Stimulated activated CD4-positive, alpha-beta T cell treated with anti-CD3 and anti-CD28 coated beads, Interleukin-4, amount 100 ng/mL, for 48 hours (primary cell): ENCODE measurements around the gene HSPG2.
"Not testable (repeated sequence)": the region's sequence is repeated elsewhere in the genome, so short reads cannot be mapped to it uniquely, and the experiment has no call there.

Experiments
- DNase-seq, 2 donors: peaks; one replicate each; pipeline ENCODE4 v3.0.0-alpha.2; 2020; ENCODE audit warnings: low read depth in 2 of 2

Gene HSPG2

DNA sequence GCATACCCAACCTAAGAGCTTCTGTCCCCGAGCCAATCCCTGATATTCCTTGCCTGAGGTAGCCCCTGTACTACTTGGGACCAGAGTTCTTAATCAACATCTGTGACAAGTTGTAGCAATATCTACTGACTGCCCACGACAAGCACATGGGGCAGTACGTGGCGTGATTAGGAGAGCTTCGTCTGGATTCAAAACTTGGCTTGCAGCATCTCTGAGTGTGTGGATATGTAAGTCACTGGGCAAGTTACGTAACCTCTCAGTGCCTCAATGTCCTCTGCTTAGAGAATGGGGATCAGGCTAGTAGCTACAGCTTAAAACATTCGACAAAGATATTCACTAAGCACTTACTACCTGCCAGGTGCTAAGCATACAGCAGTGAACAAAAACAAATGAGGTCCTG lies 5.0 kb downstream of the HSPG2 start:
- no peak for DNase-seq

DNA sequence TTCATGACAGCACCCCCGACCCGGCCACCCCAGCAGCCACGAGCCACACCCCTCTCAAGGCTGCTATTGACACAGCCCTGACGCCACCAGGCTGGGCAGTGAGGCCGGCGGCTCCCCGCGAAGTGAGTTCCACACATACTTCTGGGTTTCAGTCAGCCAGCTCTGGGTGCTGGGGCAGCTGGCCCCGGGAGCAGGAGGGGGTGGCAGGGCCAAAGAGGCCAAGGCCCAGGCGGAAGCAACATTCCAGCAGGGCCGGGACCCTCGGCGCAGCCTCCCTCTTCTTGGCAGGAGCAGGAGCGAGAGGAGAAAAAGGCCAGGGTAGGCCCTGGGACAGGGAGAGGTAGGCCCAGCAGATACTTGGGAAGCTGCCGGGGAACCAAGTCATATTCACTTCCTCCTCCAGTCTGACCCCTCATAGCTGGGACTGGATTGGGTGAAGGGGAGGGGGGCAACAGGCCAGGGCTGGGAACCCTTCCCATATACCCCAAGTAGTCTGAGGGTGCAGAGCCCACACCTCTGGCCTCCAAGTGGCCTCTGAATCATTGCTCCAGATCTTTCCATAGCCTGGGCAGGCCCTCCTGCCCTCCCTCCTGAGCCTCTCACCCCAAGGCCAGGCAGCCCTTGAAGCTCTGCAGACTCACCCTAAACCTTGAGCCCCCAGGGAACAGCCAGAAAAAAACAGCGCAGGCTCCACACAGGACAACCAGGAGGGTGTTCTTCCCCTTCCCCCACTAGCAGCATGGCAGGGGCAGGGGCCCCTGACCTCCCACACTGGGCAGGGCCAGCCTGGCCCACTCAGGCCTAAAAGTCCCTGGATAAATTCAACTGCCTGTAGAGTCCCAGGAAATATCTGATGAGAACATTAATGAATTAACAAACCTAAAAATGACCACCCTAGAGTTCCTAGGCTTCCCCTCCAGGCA lies 5.7 kb downstream of the HSPG2 start:
- DNase-seq, result no peak

DNA sequence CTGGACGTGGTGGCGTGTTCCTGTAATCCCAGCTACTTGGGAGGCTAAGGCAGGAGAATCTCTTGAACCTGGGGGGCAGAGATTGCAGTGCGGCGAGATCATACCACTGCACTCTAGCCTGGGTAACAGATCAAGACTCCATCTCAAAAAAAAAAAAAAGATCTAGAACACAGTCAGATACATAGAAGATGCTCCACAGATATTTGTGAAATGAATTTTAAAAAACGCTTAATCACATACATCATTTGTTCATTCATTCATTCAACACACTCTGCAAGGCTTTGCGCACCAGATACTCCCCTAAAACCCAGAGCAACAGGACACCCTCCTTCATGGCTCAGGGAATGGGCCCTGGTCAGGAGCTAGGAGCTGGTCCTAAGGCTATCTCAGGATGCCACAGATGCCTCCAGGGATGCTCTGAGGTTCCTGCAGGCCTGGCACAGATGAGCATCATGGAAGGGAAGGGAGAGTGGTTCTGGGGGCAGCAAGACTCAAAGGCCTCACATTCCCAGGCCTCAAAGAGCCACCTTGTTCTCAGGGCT lies 6.4 kb downstream of the HSPG2 start:
- DNase-seq, result no peak

DNA sequence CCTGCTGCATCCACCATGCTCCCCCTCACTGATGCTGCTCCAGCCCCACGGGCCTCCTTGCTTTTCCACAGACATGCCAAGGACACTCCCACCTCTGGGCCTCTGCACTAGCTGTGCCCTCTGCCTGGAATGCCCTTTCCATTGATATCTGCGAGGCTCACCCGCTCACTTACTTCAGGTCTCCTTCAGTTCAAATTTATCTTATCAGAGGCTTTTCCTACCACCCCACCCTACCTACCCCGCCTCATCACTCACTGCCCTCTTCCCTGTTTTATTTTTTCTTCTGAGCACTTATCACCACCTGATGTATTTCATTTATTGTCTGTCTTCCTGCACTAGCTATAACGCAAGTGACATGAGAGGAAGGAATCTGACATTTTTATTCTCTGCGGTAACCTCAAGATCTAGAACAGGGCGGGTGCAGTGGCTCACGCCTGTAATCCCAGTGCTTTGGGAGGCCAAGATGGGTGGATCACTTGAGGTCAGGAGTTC lies 7.0 kb downstream of the HSPG2 start:
- DNase-seq, result no peak

DNA sequence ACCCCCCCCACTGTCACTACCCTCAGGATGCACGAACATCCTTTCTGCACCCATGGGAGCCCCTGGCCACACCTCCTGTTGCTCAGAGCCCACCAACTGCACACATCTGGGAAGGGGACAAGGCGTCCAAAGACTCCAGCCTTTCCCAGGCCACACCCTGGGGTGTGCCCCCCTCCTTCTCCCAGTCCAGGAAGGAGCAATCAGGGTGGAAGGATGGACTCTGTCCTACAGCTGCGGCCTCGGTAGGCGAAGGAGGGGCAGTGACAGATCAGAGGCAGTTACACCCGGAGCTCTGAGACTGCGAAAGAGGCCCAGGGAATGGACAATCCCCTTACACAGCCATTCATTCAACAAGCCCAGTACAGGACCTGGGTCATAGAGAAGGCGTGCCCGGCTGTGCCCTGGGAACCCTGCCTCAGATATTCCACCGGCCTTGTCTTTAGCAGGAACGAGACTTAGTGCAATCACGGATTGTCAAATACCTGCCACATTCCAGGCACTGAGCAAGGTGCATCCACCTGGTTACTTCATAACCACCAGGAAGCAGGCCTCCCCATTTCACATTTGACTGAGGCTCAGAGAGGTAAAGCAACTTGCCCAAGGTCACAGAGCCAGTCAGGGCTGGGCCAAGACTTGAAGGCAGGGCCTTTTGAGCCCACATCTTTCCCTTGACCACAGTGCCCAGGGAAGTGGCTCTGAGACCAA lies 9.4 kb downstream of the HSPG2 start:
- DNase-seq, result no peak

DNA sequence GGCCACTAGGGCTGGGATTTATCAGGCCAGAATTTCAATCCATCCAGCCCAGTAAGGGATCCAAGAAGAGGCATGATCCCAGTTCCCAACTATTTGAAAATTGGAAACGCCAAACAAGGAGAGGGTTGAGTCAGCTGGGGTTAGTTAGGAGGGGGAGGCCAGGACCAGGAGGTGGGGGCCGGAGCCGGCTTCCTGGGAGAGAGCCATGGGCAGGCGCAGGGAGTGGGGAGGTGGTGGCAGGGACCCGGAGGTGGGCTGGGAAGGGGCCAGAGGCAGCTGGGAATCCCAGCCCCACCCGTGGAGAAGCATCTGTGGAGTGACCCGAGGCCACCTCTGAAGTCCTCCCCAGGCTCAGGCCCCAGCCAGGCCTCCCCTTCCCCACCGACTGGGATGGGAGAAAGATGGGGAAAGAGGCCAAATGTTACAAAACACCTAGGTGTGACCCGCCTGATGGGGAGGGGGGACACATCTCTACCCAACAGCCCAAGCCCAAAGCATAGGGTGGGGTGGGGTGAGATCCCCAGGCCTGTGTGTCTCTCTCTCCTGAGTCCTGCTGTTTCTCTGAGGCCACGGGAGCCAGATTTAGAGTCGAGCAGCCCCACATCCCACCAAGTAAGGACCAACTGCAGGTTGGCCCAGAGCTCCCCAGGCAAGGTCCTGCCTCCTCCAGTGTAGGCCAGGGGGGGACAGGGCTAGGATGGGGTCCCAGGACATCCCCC lies 10.1 kb downstream of the HSPG2 start:
- DNase-seq, result no peak

DNA sequence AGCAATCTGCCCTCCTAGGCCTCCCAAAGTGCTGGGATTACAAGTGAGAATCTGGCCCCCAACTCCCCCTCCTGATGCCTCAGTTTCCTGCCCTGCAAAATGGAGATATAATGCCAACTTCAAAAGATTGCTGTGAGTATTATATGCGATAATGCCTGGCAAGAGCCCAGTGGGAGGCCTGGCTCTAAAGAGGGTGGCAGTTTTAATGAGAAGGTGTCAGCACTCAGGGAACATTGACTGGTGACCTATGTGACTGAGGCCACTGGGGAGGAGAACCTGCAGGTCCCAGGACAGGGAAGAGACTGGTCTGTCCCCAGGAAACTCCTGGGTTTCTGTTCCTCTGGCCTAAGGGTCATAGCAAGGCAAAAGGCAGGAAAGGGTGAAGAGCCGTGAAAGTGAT lies 11.0 kb downstream of the HSPG2 start:
- DNase-seq, result no peak

DNA sequence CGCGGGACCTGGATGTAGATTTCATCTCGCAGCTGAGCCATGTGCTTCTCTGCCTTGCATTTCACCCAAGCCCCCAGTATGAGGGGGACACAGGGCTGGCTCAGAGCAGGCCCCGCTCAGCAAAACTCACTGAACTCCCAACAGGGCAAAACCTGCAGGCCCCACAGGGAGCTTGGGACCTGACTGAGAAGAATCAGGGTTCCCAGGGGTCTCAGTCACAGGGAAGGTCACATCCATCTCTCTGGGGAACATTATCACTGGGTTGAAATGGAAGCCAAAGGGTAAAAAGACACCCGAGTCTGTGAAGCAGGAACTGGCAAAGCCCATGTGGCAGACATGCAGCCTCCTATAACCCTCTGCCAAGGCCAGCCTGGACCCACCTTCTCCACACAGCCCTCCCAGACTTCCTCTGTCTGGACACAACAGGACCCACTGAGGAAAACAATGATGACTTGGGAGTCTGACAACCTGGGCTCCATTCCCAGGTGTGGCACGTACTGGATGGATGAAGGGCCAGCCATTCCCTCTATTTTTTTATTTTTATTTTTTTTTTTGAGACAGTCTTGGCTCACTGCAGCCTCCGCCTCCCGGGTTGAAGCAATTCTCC lies 11.7 kb downstream of the HSPG2 start:
- DNase-seq, result no peak

DNA sequence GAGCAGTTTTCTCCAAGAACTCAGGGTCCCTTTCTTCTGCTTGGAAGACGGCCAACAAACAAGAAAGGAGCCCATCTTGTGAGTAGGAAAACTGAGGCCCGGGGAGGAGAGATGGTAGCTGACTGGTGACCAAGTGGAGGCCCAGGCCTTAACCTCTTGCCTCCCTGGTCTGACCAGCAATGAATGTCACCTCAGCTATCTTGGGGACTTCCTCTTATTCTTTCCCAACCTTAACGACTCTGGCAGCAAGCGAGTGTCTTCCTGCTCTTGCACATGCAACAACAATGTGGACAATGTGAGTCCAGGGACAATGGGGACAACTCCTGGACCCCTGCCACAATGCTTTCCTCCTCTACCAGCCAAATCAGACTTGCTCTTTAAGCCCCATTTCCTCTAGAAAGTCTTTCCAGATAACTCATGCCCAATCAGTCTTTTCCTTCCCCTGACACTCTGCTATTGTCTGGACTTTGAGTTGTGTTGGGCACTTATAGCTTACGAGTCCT lies 12.6 kb downstream of the HSPG2 start:
- no peak for DNase-seq

DNA sequence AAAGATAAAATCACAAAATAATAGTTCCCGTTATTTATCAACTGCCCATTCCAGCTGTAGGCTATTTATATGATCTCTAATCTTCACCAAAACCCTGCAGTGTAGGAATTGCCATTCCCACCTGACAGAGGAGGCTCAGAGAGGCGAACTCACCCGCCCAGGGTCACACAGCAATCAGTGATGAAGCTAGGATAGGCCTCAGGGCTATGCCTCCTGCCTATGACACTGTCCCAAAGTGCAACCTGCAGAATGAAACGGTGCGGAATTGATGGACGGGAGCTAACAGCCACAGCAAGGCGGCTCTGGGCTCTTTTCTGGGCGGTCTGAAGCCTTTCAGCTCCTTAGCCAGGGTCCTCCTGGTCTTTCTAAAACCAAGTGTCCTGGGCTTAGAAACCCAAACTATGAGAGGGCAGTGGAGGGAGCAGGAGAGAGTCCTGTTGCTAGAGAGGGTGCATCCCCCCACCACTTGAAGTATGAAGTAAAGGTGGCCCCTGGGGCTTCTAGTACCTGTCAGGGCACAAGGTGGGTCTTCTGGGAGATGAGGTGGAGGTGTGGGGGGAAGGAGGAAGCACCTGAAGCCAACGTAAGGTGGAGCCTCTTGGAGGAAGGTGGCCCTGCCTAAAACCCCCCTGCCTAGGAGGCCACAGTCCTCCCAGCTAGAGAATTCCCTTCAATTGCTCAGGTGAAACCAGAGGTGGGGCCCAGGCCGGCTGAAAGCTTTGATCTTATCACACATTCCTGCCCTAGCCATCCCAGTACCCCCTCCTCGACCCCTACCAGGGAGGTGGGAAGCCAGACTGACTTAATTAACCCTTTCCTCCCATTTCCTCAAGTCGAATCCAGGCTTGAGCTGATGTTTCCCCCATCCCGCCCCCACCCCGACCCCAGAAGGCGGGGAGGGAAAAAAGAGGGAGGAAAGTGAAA lies 14.8 kb downstream of the HSPG2 start:
- no peak for DNase-seq

DNA sequence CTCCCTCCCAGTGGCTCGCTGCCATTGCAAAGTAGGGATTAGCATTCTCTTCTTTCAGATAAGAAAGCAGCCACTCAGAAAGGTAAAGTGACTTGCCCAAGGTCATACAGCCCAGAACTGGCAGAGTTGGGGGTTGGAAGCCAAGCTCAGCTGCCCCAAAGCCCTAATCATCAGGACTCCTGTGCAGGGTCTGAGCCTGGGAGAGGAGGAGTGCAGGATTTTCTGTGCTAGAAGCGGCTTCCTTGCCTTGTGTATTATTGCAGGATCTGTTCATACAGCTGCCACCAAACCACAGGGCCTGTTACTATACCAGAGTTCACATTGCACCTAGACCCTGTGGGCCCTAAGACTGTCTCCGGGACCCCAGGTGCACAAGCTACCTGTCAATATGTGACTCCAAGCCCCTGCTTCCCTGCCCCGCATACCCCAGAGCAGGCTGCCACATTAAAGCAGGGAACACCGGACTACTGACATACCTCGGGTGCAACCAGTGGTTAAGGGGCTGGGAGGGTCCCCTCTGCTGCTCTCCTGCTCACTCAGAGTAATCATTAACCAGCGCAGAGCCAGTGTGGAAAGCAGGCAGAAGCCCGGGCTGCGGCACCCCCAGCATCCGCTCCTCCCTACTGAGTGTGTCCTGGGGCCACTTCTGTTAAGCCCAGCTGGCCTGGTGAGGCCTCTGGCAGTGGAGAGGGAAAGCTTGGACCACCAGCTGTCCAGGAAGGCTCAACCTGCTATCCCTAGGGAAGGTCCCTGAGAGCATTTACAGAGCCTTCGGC lies 15.8 kb downstream of the HSPG2 start:
- no peak for DNase-seq

DNA sequence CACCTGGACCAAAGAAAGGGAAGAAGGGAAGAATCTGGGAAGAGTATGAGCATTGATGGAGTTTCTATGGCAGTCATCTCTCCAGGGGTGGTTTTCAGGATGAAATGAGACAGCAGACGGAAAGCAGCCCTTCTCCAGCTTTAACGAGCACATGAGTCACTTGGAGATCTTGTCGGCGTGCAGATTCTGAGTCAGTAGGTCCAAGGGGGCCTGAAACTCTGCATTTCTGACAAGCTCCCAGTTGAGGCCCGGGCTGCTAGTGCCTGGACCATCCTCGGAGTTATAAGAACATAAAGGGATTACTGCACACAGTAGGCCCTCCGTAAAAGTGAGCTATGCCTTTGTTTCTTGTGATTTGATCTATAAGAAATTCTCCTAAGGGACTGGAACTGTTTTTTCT lies 17.6 kb downstream of the HSPG2 start:
- no peak for DNase-seq

DNA sequence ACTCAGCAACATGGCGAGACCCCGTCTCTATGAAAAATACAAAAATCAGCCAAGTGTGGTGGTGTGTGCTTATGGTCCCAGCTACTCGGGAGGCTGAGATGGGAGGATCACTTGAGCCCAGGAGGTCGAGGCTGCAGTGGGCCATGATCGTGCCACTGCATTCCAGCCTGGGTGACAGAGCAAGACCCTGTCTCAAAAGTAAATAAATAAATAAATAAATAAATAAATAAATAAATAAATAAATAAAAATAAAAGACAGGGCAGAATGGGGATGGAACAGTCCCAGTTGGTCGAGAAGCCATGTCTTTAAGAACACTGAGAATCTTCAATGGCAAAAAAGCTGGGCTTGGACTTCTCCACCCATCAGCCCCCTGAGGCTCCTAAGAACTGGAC lies 19.9 kb downstream of the HSPG2 start:
- DNase-seq, result not testable (repeated sequence)

DNA sequence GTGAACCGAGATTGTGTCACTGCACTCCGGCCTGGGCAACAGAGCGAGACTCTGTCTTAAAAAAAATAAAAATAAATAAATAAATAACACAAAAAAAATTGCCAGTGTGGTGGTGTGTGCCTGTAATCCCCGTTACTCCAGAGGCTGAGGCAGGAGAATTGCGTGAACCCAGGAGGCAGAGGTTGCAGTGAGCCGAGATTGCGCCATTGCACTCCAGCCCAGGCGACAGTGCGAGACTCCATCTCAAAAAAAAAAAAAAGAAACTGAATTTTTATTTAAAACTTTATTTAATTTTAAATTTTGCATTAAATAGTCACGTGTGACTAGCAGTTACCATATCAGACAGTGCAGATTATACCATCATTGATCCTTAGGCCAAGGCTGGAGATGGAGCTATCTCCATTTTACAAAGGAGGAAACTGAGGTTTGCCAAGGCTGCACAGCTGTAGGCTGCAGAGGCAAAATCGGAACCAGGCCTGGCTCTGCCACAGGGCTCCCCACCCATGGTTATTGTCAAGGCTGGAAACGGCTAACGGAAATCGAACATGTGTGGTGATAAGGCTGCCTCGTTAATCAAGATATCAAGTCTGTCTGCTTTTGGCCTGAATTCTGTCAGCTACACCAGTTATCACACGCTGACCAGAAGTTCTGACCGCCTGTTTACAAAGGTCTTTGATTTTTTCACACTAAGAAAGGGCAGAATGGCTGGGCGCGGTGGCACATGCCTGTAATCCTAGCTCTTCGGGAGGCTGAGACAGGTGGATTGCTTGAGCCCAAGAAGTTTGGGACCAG lies 20.5 kb downstream of the HSPG2 start:
- no peak for DNase-seq

DNA sequence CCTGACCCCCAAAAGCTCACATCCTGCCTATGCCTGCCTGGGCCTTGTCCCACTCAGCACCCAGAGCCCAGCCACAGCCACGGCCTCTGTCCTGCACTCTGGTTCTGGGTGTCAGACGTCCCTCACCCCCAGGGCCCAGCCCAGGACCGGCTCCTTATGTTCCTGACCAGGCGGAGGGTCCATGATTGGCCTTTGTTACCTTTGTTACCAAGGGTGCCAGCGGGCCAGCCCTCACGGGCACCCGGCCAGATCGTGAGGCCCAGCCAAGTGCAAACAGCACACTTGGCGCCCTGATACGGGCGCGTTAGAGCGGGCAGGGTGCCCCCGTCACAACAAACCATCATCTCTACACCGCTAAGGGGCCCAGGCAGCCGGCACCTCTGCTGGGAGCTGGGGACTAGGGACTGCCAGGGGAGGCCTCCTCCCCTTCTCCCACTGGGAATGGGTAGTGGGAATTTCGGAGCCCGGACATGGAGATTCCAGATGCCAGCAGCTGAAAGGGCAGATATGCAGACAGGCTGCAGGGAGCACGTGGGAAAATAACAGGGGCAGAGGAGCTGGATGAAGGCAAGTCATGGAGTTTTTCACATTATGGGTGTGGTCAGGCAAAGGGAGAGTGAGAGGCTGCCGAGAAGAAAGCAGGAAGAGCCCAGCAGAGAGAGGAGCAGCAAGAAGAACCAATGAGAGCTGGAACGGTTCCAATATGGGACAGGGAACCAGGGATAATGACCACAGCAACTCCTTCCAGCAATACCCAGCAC lies 22.1 kb downstream of the HSPG2 start:
- DNase-seq, result no peak

DNA sequence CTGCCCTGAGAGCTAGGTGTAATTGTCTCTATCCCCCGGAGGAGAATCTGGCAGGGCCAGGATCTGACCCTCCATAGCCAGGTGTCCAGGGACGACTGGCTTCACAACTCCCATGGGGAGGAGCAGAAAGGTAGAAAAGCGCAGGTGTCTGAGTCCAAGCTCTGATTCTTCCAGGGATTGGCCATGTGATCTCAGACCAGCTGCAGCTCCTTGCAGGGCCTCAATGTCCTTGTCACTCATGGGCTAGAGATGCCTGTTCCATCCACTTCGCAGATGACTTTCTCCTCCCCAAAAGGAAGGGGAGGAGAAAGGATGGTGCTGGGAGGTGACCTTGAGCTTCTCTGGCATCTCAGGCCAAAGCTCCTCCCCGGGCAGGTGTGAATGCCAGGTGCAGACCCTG lies 22.7 kb downstream of the HSPG2 start:
- DNase-seq, result no peak

DNA sequence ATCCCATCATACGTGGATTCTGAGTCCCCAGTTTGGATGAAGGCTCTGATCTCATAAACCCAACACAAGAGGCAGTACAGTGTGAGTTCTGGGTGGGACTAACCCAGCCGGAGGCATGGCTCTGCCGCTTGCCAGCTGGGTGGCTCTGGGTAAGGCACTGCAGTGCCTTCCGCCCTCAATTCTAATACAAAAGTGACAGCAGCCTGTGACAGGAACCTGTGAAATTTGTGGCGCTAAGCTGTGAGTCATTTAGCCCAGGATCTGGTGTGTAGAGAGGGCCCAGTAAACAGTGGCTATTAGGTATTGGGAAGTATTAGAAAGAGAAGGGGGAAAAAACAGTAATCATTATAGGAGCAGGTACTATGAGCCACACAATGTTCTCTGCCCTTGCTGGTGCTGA lies 23.3 kb downstream of the HSPG2 start:
- no peak for DNase-seq

DNA sequence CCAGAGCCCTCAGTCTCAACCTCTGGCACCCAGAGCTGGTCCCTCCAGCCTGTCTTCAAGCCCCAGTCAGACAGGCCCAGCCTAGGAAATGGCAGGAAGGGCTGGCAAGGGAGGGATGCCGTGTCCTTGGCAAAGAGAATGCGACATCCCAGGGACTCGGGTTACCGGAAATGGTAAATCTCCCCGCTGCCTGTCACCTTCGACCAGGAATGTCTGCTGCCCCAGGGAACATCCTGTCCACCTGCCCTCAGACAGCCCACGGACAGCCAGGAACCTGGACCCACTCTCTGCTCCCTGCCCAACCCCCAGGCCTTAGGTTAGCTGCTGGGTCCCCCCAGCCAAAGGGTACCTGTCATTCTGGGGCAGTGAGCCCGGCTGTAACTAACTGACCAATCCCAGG lies 23.9 kb downstream of the HSPG2 start:
- DNase-seq, result no peak
